Measurements from ENCODE around the gene HMCN1. TPM values are rescaled to one million over a fixed set of nuclear protein-coding genes. Genes with fewer than 3 reads are reported as not detected.

The HMCN1 gene
- total and polyA plus RNA-seq, 2 experiments from 2014 or later, result 1.6 to 8.7 TPM

DNA sequence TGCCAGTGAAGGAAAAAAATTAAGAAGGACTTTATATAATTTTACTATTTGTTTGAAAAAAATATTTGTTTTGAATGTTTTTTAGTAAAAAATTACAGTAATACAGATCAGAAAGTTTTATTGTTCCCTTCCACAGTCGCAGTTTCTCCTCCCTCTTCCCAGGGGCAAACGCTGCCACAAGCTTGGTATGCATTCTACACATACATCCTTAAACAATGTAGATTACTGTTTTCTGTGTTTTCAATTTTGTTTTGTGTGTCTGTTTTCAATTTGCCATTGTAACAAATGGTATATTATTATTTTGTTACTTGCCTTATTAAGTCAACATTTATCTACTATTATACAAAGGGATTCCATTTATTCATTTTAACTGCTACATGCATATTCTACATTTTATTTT is 257.1 kb downstream of the HMCN1 start:
- H3K27ac ChIP-seq (ENCODE audit: low read depth), result no peak overlapping the region
- no peak overlapping the region for H3K4me3 ChIP-seq
- peaks cover 6% of the 10 kb centered on the region; the same call in 1 of the 2 replicates for H3K9me2 ChIP-seq (ENCODE audit: insufficient read depth)
- no peak overlapping the region for H3K4me2 ChIP-seq
- no peak for TF ChIP-seq POLR2AphosphoS5 (IDR thresholded peaks at IDR 0.05; ENCODE audit: low read depth)
- no peak for TF ChIP-seq JUNB (IDR thresholded peaks at IDR 0.05; ENCODE audit: unreplicated experiment)
- TF ChIP-seq EZH2 (IDR thresholded peaks at IDR 0.05; ENCODE audit: low read depth, unreplicated experiment), result no peak
- TF ChIP-seq ZNF331 (CRISPR knock-in tag; IDR thresholded peaks at IDR 0.05; ENCODE audit: low read depth), result no peak
- TF ChIP-seq, protein P1, sequence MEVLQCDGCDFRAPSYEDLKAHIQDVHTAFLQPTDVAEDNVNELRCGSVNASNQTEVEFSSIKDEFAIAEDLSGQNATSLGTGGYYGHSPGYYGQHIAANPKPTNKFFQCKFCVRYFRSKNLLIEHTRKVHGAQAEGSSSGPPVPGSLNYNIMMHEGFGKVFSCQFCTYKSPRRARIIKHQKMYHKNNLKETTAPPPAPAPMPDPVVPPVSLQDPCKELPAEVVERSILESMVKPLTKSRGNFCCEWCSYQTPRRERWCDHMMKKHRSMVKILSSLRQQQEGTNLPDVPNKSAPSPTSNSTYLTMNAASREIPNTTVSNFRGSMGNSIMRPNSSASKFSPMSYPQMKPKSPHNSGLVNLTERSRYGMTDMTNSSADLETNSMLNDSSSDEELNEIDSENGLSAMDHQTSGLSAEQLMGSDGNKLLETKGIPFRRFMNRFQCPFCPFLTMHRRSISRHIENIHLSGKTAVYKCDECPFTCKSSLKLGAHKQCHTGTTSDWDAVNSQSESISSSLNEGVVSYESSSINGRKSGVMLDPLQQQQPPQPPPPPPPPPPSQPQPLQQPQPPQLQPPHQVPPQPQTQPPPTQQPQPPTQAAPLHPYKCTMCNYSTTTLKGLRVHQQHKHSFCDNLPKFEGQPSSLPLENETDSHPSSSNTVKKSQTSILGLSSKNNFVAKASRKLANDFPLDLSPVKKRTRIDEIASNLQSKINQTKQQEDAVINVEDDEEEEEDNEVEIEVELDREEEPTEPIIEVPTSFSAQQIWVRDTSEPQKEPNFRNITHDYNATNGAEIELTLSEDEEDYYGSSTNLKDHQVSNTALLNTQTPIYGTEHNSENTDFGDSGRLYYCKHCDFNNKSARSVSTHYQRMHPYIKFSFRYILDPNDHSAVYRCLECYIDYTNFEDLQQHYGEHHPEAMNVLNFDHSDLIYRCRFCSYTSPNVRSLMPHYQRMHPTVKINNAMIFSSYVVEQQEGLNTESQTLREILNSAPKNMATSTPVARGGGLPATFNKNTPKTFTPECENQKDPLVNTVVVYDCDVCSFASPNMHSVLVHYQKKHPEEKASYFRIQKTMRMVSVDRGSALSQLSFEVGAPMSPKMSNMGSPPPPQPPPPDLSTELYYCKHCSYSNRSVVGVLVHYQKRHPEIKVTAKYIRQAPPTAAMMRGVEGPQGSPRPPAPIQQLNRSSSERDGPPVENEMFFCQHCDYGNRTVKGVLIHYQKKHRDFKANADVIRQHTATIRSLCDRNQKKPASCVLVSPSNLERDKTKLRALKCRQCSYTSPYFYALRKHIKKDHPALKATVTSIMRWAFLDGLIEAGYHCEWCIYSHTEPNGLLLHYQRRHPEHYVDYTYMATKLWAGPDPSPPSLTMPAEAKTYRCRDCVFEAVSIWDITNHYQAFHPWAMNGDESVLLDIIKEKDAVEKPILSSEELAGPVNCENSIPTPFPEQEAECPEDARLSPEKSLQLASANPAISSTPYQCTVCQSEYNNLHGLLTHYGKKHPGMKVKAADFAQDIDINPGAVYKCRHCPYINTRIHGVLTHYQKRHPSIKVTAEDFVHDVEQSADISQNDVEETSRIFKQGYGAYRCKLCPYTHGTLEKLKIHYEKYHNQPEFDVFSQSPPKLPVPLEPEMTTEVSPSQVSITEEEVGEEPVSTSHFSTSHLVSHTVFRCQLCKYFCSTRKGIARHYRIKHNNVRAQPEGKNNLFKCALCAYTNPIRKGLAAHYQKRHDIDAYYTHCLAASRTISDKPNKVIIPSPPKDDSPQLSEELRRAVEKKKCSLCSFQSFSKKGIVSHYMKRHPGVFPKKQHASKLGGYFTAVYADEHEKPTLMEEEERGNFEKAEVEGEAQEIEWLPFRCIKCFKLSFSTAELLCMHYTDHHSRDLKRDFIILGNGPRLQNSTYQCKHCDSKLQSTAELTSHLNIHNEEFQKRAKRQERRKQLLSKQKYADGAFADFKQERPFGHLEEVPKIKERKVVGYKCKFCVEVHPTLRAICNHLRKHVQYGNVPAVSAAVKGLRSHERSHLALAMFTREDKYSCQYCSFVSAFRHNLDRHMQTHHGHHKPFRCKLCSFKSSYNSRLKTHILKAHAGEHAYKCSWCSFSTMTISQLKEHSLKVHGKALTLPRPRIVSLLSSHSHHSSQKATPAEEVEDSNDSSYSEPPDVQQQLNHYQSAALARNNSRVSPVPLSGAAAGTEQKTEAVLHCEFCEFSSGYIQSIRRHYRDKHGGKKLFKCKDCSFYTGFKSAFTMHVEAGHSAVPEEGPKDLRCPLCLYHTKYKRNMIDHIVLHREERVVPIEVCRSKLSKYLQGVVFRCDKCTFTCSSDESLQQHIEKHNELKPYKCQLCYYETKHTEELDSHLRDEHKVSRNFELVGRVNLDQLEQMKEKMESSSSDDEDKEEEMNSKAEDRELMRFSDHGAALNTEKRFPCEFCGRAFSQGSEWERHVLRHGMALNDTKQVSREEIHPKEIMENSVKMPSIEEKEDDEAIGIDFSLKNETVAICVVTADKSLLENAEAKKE (CRISPR knock-in tag; IDR thresholded peaks at IDR 0.05), result no peak
- TF ChIP-seq, protein P2, sequence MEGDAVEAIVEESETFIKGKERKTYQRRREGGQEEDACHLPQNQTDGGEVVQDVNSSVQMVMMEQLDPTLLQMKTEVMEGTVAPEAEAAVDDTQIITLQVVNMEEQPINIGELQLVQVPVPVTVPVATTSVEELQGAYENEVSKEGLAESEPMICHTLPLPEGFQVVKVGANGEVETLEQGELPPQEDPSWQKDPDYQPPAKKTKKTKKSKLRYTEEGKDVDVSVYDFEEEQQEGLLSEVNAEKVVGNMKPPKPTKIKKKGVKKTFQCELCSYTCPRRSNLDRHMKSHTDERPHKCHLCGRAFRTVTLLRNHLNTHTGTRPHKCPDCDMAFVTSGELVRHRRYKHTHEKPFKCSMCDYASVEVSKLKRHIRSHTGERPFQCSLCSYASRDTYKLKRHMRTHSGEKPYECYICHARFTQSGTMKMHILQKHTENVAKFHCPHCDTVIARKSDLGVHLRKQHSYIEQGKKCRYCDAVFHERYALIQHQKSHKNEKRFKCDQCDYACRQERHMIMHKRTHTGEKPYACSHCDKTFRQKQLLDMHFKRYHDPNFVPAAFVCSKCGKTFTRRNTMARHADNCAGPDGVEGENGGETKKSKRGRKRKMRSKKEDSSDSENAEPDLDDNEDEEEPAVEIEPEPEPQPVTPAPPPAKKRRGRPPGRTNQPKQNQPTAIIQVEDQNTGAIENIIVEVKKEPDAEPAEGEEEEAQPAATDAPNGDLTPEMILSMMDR (conservative IDR thresholded peaks at IDR 0.05; ENCODE audit: low read depth in 2 of 2), result no peak
- no peak for TF ChIP-seq EZH2phosphoT487 (IDR thresholded peaks at IDR 0.05; ENCODE audit: unreplicated experiment)
- no peak for TF ChIP-seq NANOG (IDR thresholded peaks at IDR 0.05; ENCODE audit: borderline replicate concordance)
- TF ChIP-seq ZNF114 (CRISPR knock-in tag; IDR thresholded peaks at IDR 0.05), result no peak
- TF ChIP-seq, protein P3, sequence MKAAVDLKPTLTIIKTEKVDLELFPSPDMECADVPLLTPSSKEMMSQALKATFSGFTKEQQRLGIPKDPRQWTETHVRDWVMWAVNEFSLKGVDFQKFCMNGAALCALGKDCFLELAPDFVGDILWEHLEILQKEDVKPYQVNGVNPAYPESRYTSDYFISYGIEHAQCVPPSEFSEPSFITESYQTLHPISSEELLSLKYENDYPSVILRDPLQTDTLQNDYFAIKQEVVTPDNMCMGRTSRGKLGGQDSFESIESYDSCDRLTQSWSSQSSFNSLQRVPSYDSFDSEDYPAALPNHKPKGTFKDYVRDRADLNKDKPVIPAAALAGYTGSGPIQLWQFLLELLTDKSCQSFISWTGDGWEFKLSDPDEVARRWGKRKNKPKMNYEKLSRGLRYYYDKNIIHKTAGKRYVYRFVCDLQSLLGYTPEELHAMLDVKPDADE (IDR thresholded peaks at IDR 0.05), result no peak
- TF ChIP-seq CREB1 (CRISPR knock-in tag; IDR thresholded peaks at IDR 0.05; ENCODE audit: low read depth), result no peak
- no peak for TF ChIP-seq STAT1 (IDR thresholded peaks at IDR 0.05; ENCODE audit: unreplicated experiment)
- TF ChIP-seq, protein P4, sequence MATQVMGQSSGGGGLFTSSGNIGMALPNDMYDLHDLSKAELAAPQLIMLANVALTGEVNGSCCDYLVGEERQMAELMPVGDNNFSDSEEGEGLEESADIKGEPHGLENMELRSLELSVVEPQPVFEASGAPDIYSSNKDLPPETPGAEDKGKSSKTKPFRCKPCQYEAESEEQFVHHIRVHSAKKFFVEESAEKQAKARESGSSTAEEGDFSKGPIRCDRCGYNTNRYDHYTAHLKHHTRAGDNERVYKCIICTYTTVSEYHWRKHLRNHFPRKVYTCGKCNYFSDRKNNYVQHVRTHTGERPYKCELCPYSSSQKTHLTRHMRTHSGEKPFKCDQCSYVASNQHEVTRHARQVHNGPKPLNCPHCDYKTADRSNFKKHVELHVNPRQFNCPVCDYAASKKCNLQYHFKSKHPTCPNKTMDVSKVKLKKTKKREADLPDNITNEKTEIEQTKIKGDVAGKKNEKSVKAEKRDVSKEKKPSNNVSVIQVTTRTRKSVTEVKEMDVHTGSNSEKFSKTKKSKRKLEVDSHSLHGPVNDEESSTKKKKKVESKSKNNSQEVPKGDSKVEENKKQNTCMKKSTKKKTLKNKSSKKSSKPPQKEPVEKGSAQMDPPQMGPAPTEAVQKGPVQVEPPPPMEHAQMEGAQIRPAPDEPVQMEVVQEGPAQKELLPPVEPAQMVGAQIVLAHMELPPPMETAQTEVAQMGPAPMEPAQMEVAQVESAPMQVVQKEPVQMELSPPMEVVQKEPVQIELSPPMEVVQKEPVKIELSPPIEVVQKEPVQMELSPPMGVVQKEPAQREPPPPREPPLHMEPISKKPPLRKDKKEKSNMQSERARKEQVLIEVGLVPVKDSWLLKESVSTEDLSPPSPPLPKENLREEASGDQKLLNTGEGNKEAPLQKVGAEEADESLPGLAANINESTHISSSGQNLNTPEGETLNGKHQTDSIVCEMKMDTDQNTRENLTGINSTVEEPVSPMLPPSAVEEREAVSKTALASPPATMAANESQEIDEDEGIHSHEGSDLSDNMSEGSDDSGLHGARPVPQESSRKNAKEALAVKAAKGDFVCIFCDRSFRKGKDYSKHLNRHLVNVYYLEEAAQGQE (IDR thresholded peaks at IDR 0.05; ENCODE audit: unreplicated experiment), result no peak
- H3K36me3 Mint-ChIP-seq (ENCODE audit: low read depth), result no peaks in the 10 kb centered on the region
- no peak overlapping the region for H3K4me3 Mint-ChIP-seq
- H3K79me2 ChIP-seq (replicated peaks; ENCODE audit: insufficient read depth), result no peaks in the 10 kb centered on the region
- DNase-seq (ENCODE audit: low spot score), result no peak
- no peaks in the 10 kb centered on the region for H3K4me1 Mint-ChIP-seq
- H3K27me3 Mint-ChIP-seq (ENCODE audit: insufficient read depth, low read depth, poor library complexity), result peaks cover 1% of the 10 kb centered on the region
- H3F3A ChIP-seq (replicated peaks; ENCODE audit: low read depth), result no peaks in the 10 kb centered on the region
- H3K9me3 Mint-ChIP-seq, result no peaks in the 10 kb centered on the region
- H3K36me3 ChIP-seq (ENCODE audit: insufficient read depth), result no peaks in the 10 kb centered on the region
- H4K20me1 ChIP-seq (replicated peaks; ENCODE audit: insufficient read depth), result no peaks in the 10 kb centered on the region
- no peaks in the 10 kb centered on the region for H3K27me3 ChIP-seq (ENCODE audit: insufficient read depth)
- no peaks in the 10 kb centered on the region for H3K4me1 ChIP-seq (ENCODE audit: insufficient read depth)
- no peak overlapping the region for H2AFZ ChIP-seq
- no peak overlapping the region for H3K27ac Mint-ChIP-seq
- ATAC-seq, result no peak
